ENCODE measurements around the gene CAMTA2.
A peak's percentile ranks its signal among the peaks of the same experiment; 100 is the strongest.

CAMTA2 gene

DNA sequence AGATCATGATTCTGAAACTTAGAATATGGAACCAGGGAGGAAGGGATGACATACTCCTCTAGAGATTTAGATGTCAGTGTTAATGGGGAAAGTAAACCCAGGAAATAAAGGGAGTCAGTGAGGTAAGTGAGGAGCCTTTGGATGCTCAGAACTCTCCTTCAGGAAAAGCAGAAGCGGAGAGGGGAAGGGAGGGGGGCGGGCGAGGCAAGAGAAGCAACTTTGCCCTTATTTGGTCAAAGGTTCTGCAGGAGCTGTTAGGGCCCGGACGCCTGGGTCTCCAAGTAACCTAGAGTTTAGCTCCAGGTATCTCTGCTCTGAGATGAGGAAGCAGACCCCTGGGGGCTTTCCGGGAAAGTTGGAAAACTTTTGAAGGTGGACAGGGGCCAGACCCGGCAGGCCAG is 40.5 kb downstream of the CAMTA2 start:
- no peak for DNase-seq (ENCODE audit: low read depth in 2 of 2)

DNA sequence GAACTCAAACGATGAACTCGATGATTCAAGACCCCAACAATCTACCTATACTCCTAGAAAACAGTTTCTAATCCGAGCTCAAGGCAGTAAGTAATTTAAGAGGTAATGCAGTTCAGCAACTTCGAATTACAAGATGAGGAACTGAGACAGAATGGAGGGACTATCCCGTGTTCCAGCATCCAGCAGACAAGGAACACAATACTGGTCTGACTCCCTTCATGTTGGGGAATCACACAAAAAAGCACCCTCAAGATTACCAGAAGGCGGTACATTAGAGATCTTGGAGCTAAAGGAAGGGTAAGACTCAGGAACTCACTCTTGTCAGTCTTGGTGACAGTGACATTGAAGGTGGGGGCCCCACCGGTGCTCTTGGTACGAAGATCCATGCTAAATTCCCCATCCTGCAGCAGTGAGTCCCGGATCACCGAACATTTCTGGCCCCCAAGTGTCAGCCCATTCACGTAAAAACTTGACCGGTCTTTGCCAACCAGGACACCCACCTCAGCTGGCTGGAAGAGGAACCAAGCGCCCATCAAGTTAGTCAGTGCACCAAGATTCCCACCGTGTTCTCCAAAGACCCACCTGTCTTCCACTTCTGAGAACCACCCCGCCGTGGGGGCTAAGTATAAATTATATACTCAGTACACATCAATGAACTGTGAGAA is 41.0 kb downstream of the CAMTA2 start:
- DNase-seq (ENCODE audit: low read depth in 2 of 2): no peak

DNA sequence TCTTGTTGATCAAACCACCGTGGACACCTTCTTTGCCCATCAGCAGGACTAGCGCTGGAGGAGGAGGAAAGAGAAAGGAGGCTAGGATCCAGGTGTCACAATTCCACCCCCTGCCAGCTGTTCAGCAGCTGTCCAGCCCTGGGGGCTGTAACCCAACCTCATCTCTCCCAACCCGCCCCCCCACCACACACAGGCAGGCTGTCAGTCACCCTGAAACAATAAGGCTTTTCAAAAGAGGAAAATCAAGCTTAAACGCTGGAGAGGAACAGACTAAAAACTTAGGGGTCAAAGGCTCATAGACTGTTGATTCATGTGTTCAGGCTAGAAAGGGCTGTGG is 41.6 kb downstream of the CAMTA2 start:
- DNase-seq (ENCODE audit: low read depth in 2 of 2): no peak

DNA sequence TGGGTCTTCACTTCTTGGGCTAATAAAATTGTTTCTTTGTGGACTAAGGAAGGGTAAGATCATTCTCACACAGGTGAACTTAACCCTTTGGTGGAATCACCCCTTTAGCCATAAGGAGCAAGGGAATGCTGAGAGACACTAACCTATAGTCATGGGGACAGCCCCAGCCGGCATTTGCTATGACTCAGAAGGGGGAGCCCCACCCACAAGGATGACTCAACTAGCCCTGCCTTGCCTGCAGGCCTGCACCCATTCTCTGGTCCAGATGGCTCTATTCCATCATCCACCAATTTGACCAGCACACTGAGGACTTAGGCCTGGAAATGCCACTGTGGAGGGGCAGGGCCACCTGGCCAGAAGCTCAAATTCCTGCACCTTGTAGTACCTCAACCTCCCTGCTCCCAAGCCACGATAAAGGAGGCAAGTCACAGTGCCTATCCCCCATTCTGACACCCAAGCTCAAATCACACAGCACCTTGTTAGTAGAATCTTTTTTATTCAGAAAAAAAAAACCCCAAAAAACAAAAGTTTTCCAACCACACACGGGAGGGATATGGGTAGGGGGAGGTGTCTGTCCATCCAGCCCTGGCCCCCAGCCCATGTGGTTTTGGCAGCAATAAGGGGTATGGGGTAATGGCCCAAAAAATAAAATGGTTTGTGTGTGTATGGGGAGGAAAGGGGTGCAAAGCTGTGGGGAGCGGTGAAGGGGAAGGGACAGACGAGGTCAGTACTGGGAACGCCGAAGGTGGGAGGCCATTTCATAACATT is 42.1 kb downstream of the CAMTA2 start:
- peak; percentile 82 to 83 for DNase-seq (ENCODE audit: low read depth in 2 of 2)

DNA sequence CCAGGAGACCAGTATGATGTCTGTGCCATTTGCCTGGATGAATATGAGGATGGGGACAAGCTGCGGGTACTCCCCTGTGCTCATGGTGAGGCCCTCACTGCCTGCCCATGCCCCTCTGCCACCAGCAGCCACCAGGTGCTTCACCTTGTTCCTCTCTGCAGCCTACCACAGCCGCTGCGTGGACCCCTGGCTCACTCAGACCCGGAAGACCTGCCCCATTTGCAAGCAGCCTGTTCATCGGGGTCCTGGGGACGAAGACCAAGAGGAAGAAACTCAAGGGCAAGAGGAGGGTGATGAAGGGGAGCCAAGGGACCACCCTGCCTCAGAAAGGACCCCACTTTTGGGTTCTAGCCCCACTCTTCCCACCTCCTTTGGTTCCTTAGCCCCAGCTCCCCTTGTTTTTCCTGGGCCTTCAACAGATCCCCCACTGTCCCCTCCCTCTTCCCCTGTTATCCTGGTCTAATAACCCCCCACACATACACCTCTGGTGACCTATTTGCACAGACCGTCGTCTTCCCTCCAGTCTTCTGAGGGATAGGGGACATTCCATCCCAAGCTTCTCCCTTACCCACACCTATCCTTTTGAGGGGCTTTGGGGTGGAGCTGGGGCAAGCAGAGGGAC is 42.8 kb downstream of the CAMTA2 start:
- DNase-seq (ENCODE audit: low read depth in 2 of 2): no peak

DNA sequence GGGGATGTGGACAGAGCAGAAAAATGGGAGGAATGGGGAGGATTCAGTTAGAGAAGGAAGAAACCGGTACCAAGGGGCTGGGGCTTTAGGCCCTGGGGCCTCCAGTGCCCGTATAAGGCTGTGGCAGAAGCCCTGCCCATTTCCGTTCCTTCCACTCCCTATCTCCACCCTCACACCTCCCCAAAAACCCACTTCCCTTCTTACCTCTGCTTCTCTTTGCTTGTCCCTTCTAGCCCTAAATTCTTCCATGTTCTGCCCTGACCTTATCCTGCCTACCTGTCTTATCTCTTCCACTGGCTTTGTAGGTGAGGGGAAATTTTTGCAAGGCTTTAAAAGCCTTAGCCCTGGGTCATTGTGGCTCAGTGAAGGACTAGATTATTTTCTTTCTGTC is 43.3 kb downstream of the CAMTA2 start:
- DNase-seq (ENCODE audit: low read depth in 2 of 2): peak in 1 of 2 donors; percentile 41

DNA sequence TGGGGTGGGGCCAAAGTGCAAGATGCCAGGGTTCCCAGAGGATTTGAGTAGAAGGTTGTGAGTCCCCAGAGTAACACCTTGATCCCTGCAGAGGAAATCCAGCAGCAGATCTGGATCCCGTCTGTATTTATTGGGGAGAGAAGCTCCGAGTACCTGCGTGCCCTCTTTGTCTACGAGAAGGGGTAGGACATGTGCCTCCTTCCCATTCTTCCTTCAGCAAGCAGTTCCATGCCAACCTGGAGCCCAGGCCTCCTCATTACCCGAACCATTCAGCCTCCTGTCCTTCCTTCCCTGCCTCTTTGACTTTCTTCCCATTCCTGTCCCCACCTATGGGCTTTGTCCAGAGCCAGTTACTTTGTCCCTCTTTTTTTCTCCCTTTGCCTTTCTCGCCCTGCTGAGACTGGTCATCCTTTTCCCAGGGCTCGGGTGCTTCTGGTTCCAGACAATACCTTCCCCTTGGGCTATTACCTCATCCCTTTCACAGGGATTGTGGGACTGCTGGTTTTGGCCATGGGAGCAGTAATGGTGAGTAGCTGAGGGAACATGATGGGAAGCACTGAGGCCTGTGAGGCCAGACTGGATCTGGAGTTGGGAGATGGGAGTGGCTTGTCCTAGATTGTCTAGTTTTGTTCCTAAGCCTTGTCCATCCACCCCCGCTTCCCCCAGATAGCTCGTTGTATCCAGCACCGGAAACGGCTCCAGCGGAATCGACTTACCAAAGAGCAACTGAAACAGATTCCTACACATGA is 44.5 kb downstream of the CAMTA2 start:
- DNase-seq (ENCODE audit: low read depth in 2 of 2): no peak

DNA sequence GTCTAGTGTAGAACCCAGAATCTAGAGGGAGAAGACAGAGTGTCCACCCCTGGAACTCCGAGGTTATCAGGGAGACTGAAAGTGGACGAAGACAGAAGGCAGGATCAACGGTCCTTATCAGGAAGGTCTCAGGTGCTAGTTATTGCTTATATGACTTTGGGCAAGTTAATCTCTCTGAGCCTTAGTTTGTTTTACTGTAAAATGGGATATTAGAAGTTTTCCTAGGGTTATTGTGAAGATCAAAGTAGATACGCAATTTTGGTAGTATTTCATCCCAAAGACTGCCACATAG is 46.2 kb downstream of the CAMTA2 start:
- DNase-seq (ENCODE audit: low read depth in 2 of 2): no peak

DNA sequence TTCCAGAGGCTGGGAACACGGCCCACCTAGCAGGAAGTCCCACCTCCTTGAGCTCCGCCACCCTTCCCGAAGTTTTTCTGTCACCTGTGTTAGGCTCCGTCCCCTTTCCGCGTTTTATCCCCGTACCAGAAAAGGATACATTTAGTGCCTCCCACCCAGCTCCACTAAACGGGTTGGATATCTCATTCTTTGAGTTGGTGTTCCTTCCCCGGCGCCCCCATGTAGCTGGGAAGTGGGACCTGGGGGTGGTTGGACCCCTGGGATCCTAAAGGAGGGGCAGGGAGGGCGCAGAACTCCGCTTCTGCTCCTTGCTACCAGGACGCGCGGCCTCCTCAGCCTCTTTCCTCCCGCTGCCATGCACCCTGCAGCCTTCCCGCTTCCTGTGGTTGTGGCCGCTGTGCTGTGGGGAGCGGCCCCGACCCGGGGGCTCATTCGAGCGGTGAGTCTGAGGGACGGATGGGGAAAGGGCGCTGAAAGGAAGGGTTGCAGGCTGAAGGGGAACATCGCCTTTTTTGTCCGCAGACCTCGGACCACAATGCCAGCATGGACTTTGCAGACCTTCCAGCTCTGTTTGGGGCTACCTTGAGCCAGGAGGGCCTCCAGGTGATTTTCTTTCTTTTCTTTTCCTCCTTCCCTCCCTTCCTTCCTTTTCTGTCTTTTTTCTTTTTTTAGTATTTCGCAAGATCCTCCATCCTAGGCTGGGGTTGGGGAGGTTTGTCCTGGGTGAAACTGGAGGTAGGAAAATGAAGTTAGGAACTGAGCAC is 46.7 kb downstream of the CAMTA2 start:
- peak in 1 of 2 donors; percentile 32 for DNase-seq (ENCODE audit: low read depth in 2 of 2)

DNA sequence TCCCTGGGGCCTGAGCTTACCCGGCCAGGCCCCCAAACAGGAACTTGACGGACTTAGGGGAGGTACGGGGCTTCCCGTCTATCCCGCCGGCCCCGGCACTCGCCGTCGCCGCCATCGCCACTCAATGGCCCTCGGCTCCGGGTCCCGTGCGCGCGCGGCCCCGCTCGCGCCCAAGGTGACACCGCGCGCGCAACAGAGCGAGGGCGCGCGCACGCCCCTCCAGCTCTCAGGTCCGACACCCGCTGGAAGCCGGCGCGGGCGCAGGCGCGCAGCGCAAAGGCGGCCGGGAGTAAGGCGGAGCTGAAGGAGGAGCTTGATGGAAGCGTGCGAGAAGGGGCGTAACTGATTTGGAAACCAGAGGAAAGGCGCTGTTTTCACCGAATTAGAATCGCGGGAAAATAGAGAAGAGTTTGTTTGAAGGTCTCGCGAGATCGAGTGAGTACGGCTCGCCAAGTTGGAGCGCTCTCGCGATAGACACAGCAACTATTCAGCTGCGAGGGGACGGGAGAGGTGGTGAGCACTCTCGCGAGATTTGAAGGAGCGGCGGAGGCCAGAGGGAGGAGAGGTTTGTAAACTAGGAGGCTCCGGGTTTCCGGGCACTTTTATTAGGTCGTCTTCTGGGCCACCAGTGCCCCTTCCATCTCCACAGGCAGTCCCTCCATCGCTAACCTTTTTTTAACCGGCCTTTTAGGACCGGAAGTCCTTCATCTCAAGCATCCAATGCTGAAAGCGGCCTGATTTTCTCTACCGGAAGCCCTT is 47.5 kb downstream of the CAMTA2 start, which contains the start of the genes RNF167 and SLC25A11:
TSS of gene RNF167 (plus strand) at position 473 of the 759 bp plus-strand sequence. CDS start 642 bp downstream, outside the sequence.
TSS of gene SLC25A11 (minus strand) at position 251 of the 759 bp plus-strand sequence. CDS start at position 115, 136 bp downstream.
- DNase-seq (ENCODE audit: low read depth in 2 of 2): peak; percentile 95 to 97

DNA sequence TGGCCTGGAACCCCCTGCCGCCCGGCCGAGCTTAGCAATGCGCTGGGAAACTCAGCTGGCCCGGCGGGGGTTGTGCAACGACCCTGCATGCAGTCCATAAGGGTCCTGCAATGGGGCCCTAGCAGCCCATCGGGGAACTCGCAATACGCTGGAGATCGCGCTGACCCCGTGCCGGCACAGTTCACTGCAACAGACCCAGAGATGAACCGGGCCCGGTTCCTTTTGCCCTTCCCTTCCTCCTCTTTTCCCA is 48.0 kb downstream of the CAMTA2 start:
- no peak for DNase-seq (ENCODE audit: low read depth in 2 of 2)

DNA sequence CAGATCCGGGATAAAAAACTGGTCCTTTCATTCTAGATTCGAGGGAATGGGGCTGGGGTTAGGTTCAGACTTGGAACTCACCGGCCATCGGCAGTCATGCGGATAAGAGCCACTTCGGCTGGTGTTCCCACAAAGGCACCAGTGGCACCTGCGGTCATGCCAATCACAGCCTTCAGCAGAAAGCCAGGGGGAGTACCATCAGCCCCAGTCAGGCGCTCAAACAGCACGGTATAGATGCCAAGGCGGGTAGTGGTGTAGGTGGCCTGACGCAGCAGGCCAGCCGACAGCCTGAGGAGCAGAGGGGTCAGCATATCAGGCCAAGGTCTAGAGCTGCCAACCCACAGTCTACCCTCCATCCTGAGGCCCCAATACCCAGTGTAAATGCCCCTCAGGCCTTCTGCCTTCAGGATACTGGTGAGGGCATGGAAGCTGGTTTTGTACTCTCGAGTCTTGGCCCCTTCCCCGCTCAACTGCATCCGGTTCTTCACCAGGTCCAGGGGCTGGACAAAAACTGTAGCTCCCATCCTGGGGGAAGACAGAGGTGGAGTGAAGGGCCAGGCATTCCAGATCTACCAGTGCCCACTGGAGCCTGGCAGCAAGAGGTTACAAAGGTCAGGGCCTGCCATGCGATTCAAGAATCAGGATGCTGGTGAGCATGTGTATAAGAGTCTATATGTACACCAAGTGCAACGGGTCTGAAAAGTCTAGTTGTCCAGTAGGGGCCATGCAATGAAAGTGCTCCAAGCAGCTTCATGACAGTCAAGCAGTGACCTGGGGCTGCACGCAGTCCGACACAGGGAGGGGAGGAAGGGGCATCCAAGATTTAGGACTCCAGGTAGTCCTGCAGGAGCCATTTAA is 48.6 kb downstream of the CAMTA2 start:
- no peak for DNase-seq (ENCODE audit: low read depth in 2 of 2)

DNA sequence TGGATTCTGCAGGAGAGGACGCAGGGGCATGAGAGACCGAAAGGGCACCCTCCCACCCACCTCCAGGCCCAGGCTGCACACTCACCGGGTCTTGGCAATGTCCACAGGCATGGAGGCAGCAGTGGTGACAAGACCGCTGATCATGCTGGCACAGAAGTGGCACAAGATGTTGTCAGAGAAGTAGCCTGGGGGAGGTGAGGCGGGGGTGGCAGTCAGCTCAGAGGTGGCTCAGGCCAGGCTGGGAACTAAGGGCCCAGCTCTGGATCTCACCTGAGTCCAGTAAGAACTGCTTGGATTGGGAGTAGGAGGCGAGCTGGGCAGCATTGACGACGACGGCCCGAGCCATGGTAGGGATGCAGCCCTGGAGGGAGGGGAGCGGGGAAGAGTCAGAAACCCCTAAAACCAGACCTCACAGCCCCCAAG is 49.4 kb downstream of the CAMTA2 start:
- DNase-seq (ENCODE audit: low read depth in 2 of 2): no peak

DNA sequence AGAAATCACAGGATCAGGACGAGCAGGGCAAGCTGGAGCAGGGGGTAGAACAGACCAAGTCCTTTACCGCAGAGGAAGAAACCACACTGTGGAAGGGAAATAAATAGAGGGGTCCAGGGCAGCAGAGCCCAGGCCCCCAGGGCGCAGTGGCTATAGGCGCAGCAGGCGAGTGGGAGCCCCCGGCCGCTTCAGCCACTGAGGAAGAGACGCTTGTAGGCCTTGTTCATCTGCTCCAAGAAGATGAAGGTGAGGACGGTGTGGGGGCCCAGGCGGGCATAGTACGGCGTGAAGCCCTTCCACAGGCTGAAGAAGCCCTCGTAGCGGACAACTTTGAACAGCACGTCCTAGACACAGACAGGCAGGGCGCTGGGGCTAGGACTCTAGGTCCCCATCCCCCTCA is 49.9 kb downstream of the CAMTA2 start:
- no peak for DNase-seq (ENCODE audit: low read depth in 2 of 2)

DNA sequence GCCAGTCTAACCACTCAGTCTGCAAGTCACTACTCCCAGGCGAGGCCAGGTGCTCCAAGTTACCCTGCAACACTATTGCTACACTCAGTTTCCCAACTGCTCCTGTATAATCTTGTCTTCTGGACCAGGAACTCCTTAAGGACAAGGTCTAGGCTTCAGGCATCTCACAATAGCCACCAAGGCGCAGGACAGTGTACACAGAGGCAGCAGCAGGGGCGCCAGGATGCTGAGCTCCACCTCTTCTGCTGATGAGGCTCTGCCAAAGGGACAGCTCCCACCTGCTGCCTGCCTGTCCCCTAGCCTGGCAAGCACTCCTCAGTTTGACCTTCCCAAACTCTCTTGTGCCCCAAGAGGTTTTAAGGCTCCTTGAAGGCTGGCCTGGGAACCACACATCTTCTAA is 51.0 kb downstream of the CAMTA2 start:
- no peak for DNase-seq (ENCODE audit: low read depth in 2 of 2)

DNA sequence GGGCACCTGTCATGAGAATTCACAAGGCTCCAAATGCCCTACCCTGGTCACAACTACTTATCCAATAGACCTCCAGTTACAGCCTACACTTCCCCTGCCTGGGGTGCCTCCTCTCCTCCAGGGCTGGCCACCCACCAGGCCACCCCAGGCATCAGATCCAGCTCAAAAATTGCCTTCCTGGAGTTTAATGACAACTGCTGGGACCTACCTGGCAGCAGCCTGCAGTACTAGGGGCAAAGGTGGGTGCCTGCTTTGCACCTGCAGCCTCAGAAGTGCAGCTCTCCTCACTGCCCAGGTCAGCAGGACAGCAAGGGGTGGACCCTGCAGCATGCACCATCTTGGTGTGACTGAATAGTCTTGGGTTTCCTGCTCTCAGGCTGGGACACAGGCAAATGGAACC is 51.8 kb downstream of the CAMTA2 start:
- DNase-seq (ENCODE audit: low read depth in 2 of 2): no peak

DNA sequence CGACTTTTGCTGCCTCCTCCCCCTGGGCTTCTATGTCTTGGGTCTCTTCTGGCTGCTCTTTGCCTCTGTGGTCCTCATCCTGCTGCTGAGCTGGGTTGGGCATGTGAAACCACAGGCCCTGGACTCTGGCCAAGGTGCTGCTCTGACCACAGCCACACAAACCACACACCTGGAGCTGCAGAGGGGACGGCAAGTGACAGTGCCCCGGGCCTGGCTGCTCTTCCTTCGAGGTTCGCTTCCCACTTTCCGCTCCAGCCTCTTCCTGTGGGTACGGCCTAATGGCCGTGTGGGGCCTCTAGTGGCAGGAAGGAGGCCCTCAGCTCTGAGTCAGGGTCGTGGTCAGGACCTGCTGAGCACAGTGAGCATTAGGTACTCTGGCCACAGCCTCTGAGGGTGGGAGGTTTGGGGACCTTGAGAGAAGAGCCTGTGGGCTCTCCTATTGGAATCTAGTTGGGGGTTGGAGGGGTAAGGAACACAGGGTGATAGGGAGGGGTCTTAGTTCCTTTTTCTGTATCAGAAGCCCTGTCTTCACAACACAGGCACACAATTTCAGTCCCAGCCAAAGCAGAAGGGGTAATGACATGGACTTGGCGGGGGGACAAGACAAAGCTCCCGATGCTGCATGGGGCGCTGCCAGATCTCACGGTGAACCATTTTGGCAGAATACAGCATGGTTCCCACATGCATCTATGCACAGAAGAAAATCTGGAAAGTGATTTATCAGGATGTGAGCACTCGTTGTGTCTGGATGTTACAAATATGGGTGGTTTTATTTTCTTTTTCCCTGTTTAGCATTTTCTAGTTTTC is 53.1 kb downstream of the CAMTA2 start:
- no peak for DNase-seq (ENCODE audit: low read depth in 2 of 2)

DNA sequence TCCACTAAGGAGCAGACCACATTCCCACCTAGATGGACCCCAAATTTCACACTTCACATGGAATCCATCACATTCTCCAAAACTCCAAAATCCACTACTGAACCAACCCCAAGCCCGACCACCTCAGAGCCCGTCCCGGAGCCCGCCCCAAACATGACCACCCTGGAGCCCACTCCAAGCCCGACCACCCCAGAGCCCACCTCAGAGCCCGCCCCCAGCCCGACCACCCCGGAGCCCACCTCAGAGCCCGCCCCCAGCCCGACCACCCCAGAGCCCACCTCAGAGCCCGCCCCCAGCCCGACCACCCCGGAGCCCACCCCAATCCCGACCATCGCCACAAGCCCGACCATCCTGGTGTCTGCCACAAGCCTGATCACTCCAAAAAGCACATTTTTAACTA is 53.8 kb downstream of the CAMTA2 start:
- no peak for DNase-seq (ENCODE audit: low read depth in 2 of 2)

DNA sequence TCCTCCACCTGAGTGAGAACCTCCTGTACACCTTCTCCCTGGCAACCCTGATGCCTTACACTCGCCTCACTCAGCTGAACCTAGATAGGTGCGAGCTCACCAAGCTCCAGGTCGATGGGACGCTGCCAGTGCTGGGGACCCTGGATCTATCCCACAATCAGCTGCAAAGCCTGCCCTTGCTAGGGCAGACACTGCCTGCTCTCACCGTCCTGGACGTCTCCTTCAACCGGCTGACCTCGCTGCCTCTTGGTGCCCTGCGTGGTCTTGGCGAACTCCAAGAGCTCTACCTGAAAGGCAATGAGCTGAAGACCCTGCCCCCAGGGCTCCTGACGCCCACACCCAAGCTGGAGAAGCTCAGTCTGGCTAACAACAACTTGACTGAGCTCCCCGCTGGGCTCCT is 54.7 kb downstream of the CAMTA2 start:
- DNase-seq (ENCODE audit: low read depth in 2 of 2): no peak
